HG02623 (cell line): Measurements from ENCODE around the gene TMC8.
"Not testable (repeated sequence)": the region's sequence is repeated elsewhere in the genome, so short reads cannot be mapped to it uniquely, and the experiment has no call there.

Experiments
- ATAC-seq: cut with Tn5 transposase; IDR thresholded peaks from one replicate; pipeline ENCODE4 v1.9.1; 2021; ENCODE audit warnings: moderate library complexity; ENCODE audit not compliant: unreplicated experiment

Gene TMC8

GRCh38 chr17:78133971-78134898 is 3.7 kb downstream of the TMC8 start:
- ATAC-seq, result no peak

GRCh38 chr17:78134899-78135385 is 4.4 kb downstream of the TMC8 start:
- no peak for ATAC-seq

GRCh38 chr17:78135858-78136500 is 5.4 kb downstream of the TMC8 start:
- ATAC-seq, result no peak

- no peak for ATAC-seq
Measured at GRCh38 chr17:78137392-78138203, 7.0 kb downstream of the TMC8 start.

- no peak for ATAC-seq
Measured at GRCh38 chr17:78138204-78139060, 7.9 kb downstream of the TMC8 start.

- not testable (repeated sequence) for ATAC-seq
Measured at GRCh38 chr17:78139861-78140168, 9.2 kb downstream of the TMC8 start.

- ATAC-seq, result peak; percentile 56
Measured at GRCh38 chr17:78140169-78141051, 9.8 kb downstream of the TMC8 start.

- ATAC-seq, result no peak
Measured at GRCh38 chr17:78141437-78142118, 11.0 kb downstream of the TMC8 start.

GRCh38 chr17:78142119-78142861 is 11.7 kb downstream of the TMC8 start:
- ATAC-seq, result no peak

- ATAC-seq, result no peak
Measured at GRCh38 chr17:78143214-78144146, 12.9 kb downstream of the TMC8 start.

GRCh38 chr17:78144147-78144719 is 13.7 kb downstream of the TMC8 start:
- no peak for ATAC-seq

GRCh38 chr17:78144736-78145641 is 14.4 kb downstream of the TMC8 start:
- ATAC-seq, result no peak

GRCh38 chr17:78146471-78146869 is 15.9 kb downstream of the TMC8 start:
- ATAC-seq, result no peak

- ATAC-seq, result no peak
Measured at GRCh38 chr17:78146881-78147280, 16.3 kb downstream of the TMC8 start.

- ATAC-seq, result no peak
Measured at GRCh38 chr17:78147315-78147998, 16.9 kb downstream of the TMC8 start.
